ENCODE measurements around the gene VPS13D.

DNA sequence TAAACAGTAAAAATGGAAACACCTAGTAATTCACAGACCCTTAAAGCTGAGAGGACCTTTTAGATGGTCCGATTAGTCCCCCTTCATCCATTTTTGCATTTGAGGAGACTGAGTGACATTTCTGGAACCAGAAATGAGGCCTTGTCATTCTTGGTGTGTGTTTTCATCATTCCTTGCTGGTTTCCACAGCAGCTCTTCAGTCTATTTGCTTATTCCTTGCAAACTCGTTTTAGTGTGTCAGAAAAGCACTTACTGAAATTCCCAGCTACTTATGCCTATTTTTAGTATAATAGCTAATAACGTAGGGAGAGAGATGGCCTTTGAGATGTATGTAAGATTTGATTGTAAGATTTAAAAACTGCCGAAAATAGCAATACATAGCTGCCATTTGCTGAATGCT, 70.9 kb downstream of the VPS13D start:
- no peak for TF ChIP-seq EZH2phosphoT487 (IDR thresholded peaks at IDR 0.05; ENCODE audit: borderline replicate concordance, low read length)
- TF ChIP-seq, protein P1, sequence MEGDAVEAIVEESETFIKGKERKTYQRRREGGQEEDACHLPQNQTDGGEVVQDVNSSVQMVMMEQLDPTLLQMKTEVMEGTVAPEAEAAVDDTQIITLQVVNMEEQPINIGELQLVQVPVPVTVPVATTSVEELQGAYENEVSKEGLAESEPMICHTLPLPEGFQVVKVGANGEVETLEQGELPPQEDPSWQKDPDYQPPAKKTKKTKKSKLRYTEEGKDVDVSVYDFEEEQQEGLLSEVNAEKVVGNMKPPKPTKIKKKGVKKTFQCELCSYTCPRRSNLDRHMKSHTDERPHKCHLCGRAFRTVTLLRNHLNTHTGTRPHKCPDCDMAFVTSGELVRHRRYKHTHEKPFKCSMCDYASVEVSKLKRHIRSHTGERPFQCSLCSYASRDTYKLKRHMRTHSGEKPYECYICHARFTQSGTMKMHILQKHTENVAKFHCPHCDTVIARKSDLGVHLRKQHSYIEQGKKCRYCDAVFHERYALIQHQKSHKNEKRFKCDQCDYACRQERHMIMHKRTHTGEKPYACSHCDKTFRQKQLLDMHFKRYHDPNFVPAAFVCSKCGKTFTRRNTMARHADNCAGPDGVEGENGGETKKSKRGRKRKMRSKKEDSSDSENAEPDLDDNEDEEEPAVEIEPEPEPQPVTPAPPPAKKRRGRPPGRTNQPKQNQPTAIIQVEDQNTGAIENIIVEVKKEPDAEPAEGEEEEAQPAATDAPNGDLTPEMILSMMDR (conservative IDR thresholded peaks at IDR 0.05; ENCODE audit: low read depth, low read length), result no peak
- no peak for TF ChIP-seq EZH2 (IDR thresholded peaks at IDR 0.05; ENCODE audit: low read length, unreplicated experiment)

All from PC-3 (cell line).